T-helper 1 cell (primary cell): ENCODE measurements around the gene SUMF2.
"Not testable (repeated sequence)": the region's sequence is repeated elsewhere in the genome, so short reads cannot be mapped to it uniquely, and the experiment has no call there.

ENCODE experiments used
- DNase-seq, 5 donors: peaks; one replicate each; pipeline ENCODE4 v3.0.0-alpha.2; 2012 to 2020
- total RNA-seq, 4 donors: gene quantifications; one replicate each; lab custom pipeline; 2026; lab: John Stamatoyannopoulos, UW

The SUMF2 gene
- 79.1 to 114 (median 95.8) reads per million in 4 donors for total RNA-seq

DNA sequence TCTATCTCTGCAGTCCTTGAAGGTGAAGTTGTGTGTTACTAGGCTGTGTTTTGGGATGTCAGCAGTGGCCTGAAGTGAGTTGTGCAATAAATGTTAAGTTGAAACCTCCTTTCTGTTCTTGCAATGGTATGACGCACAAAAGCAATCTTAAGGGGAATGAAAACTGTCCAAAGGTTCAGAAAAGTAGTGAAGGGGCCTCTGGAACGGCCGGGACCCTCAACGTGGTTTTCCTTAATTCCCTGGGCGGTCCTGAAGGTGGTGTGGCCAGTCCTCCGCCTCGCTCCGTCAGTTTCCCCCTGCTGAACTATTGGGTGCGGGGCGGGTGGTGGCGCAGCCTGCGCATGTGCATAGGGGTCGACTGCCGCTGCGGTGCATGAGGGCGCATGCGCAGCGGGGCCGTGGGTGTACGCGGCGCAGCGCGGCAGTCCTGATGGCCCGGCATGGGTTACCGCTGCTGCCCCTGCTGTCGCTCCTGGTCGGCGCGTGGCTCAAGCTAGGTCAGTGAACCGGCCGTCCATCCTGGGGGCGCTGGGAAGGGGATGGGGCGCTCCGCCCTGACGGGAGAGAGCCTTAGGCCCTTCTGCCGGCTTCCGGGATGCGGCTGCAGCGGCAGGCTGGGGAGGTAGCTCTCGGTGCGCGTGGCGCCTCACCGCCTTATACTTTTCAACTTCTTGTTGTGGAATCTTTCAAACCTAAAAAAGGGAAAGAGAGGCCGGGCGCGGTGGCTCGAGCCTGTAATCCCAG is at the start of gene SUMF2:
TSS of gene SUMF2 (plus strand) at position 405 of the 744 bp plus-strand sequence. CDS start at position 431, 26 bp downstream.
- DNase-seq, result peak; percentile 86 to 91 (median 88)

DNA sequence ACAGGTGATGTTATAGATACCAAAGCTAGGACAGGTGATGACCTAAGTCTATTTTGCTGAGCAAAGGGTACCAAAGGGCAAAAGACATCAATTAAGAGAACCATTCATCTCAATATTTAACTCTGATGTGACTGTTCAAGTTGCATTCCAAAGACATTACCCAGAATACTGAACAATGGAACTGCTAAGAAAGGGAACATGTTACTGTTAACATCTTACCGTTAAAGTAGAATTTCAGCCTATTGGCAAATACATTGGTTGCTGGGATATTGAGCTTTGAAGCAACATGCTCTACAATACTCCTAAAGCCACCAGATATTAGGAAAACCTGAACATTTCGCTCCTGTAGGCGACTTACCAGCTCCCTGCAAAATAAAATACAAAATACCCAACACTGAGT is 47.1 kb upstream of the SUMF2 start:
- not testable (repeated sequence) for DNase-seq

DNA sequence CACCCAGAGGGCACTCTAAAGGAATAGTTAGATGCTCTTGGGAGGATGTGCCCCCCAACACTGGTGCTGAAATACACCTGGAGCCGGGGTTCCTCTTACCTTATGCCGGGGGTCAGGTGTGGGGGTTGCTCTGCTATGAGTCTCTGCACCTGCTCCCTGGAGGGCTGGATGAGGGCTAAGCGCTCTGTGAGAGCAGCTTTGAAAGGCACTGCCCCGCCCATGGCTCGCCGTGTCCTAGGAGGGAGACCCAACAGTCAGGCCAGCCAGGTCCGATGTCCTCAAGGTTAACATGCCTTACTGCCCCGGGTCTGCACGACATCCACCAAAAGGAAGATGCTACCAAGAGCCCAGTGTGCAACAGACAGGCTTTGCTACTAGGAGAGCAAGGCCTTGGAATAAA is 44.6 kb upstream of the SUMF2 start:
- no peak for DNase-seq

DNA sequence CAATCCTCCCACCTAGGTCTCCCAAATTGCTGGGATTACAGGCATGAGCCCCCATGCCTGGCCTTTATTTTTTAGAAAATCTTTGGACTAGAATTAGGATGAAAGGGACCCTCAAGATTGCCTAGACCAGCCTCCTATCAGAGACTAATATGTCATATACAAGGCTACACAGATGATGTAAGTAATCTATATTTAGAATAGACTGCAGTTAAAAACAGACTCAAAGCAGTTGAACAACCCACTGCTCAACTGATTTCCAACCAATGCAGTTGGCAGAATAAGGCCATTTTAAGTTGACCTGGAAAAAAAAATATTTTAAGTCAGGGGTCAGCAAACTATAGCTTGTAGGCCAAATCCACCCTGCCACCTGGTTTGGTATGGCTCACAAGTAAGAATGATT is 40.6 kb upstream of the SUMF2 start:
- DNase-seq, result no peak

DNA sequence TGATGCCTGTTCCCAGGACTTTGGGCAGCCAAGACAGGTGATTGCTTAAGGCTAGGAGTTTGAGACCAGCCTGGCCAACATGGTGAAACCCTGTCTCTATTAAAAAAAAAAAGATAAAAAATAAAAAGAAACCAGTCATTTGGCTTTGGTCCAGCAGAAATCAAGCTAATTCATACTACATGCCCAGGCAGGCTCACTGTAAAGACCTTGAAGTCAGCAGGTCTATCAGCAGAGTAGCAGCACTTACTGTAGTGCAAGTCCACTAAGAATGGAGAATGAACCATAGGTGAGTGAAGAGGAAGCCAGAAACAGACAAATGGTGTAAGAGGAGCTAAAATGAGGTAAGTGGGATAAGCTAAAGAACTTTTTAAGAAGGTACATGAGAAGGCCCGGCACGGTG is 37.5 kb upstream of the SUMF2 start:
- no peak for DNase-seq

DNA sequence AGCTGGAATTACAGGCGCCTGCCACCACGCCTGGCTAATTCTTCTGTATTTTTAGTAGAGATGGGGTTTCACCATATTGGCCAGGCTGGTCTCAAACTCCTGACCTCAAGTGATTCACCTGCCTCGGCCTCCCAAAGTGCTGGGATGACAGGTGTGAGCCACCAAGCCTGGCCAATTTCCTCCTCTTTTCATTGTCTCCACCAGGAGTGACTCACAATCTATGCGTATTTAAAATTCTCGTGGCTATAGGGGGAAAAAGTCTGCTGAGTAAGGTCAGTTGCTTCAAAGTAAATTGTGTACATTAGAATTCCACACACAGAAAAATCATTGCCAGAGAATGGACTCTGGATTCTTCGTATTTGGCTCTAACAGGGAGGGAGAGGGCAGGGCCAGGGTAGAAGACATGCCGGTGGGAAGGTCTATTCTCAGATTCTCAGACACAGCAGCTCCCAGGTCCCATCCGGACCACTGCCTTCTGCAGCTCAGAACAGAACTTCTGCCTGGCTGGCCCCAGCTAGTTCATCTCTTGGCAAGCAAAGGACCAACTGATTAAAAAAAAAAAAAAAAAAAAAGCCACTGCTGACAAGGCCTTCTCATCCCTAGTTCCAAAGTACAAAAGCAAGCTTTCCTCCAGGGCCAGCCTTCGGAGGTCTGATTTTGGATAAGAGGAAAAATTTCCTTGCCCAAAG is 35.0 kb upstream of the SUMF2 start:
- no peak for DNase-seq

DNA sequence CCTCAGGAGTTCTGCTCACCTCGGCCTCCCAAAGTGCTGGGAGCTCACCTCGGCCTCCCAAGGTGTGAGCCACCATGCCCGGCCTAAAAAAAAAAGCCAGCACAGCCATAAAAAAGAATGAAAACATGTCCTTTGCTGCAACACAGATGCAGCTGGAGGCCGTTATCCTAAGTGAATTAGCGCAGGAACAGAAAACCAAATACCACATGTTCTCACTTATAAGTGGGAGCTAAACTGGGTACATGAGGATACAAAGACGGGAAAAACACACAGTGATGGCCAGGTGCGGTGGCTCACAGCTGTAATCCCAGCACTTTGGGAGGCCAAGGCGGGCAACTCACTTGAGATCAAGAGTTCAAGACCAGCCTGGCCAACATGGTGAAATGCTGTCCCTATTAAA is 33.7 kb upstream of the SUMF2 start:
- no peak for DNase-seq

DNA sequence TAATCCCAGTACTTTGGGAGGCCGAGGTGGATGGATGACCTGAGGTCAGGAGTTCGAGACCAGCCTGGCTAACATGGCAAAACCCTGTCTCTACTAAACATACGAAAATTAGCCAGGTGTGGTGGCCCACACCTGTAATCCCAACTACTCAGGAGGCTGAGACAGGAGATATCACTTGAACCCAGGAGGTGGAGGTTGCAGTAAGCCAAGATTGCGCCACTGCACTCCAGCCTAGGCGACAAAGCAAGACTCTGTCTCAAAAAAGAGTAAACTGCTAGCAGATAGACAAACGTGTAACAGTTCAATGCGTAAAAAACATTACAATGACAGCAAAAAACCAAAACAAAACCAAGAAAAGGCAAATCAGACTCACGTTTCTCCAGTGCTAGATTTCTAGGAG is 32.5 kb upstream of the SUMF2 start:
- DNase-seq, result not testable (repeated sequence)

DNA sequence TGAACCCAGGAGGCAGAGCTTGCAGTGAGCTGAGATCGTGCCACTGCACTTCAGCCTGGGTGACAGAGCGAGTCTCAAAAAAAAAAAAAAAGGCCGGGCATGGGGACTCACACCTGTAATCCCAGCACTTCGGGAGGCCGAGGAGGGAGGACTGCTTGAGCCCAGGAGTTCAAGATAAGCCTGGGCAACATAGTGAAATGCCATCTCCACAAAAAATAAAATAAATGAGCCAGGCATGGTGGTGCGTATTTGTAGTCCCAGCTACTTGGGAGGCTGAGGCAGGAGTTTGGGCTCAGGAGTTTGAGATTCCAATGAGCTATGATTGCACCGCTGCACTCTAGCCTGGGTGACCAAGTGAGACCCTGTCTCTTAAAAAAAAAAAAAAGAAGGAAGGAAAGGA is 31.5 kb upstream of the SUMF2 start:
- not testable (repeated sequence) for DNase-seq

DNA sequence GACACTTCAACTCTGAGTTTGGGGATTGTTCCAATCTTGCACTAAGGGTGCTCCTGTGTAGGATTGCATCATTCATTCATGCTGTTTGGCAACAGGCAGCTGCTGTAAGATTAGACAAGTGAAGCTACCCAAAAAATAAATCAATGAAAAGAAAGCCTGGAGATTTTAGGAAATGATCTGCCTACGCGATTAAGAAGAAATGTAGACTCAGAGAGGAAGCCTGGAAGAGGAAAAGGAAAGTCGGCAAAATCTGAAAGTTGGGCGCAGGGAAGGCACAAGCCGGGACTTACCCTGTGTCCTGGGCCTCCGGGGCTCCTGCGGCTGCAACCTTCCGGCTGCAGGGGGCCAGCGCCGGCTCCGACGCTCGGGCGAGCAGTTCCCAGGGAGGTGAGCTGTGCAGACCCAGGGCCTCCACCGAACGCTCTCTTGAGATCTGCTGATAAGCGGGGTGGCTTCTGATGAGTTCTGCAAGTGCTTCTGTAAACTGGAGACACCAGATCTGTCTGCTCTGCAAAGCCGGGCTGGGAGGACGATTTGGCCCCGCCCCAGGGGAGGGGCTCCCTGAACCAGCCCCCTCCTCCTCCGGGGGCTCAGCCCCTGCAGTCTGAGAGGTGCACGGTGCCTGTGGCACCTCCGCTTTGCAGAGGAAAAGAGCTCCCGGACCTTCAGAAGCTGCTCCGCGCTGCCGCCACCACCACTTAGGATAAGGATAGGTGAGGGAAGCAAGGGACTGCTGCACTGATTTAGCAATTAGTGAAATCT is 30.2 kb upstream of the SUMF2 start:
- DNase-seq, result peak; percentile 32 to 82 (median 54)

DNA sequence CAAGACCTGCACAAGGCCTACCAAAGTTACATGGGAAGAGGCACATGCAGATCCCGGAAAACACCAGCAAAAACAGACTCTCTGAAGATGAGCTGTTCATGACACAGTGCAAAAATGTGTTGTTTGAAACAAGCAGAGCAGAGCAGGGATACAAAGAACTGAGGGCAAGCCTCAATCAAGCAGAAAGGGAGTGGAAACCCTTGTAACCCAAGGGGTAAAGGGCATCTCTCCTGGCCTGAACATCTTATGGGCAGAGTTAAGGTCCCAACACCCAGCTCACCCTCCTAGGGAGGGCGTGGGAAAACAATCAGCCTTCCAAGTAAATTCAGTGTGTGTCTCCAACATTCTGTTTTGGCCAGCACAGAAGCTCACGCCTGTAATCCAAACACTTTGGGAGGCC is 23.4 kb upstream of the SUMF2 start:
- no peak for DNase-seq

DNA sequence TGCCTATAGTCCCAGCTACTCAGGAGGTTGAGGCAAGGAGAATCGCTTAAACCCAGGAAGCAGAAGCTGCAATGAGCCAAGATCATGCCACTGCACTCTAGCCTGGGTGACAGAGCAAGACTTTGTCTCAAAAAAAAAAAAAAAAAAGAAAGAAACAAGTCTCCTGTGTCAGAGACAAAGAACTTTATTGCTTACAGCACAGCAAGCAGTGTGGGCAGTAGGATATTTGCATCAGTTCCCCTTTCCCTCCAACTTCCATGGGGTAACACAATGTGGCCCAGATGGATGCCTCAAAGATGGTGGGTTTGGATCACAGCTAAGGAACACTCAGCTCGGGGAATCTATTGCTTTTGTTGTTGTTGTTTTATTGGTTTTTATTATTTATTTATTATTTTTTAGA is 18.3 kb upstream of the SUMF2 start:
- not testable (repeated sequence) for DNase-seq

DNA sequence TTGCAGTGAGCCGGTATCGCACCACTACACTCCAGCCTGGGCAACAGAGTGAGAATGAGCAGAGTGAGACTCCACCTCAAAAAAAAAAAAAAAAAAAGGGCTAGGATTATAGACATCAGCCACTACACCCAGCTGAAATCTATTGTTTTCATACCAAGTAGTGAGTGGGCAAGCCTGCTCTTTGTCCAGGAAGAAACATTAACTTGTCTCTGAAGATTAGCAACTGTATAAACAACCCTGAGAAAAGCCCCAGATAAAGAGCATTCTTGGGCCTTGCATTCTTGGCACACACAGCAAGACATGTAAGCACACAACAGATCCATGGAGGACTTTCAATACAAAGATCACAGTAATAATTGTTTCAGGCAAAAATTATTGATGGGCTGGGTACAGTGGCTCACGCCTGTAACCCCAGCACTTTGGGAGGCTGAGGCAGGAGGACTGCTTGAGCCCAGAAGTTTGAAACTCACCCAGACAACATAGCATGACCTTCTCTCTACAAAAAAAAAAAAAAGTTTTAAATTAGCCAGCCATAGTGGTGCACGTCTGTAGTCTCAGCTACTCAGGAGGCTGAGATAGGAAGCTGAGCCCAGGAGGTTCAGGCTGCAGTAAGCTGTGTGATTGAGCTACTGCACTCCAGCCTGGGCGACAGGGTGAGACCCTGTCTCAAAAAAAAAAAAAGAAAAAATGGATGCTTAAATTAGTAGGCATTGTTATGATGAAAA is 17.2 kb upstream of the SUMF2 start:
- DNase-seq, result no peak

DNA sequence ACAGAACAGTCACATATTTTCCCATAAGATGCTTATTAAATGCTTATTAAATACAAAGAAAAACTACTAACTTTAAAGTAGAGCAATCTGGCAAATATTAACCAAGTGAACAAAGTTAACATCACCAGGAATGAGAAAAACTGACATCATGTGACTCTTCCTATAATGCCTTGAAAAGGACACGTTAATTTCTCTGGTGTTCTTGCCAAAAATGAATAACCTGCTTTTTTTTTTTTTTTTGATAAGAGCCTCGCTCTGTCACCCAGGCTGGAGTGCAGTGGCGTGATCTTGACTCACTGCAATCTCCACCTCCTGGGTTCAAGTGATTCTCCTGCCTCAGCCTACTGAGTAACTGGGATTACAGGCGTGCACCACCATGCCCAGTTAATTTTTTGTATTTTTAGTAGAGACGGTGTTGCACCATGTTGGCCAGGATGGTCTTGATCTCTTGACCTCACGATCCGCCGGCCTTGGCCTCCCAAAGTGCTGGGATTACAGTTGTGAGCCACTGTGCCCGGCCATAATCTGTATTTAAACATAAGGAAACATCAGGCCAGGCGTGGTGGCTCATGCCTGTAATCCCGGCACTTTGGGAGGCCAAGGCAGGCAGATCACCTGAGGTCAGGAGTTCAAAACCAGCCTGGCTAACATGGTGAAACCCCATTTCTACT is 16.5 kb upstream of the SUMF2 start:
- DNase-seq, result not testable (repeated sequence)

DNA sequence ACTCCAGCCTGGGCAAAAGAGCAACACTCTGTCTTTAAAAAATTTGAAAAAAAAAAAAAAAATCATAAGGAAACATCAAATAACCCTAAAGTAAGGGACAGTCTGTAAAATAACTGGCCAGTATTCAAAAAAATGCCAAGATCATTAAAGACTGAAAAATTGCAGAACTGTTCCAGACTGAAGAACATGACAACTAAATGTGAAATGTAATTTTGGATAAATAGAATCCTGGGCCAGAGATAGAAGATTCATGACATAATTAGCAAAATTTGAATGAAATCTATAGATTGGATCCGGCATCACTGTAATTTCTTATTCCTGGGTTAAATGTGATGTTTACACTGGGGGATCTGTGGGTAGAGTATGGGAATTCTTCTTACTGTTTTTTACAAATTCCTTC is 15.8 kb upstream of the SUMF2 start:
- DNase-seq, result no peak

DNA sequence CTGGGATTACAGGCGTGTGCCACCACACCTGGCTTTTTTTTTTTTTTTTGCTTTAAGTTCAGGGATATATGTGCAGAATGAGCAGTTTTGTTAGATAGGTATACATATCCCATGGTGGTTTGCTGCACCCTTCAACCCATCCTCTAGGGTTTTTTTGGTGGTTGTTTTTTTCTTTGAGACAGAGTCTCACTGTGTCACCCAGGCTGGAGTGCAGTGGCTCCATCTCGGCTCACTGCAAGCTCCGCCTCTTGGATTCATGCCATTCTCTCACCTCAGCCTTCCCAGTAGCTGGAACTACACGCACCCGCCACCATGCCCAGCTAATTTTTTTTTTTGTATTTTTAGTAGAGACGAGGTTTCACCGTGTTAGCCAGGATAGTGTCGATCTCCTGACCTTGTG is 15.3 kb upstream of the SUMF2 start:
- not testable (repeated sequence) for DNase-seq

DNA sequence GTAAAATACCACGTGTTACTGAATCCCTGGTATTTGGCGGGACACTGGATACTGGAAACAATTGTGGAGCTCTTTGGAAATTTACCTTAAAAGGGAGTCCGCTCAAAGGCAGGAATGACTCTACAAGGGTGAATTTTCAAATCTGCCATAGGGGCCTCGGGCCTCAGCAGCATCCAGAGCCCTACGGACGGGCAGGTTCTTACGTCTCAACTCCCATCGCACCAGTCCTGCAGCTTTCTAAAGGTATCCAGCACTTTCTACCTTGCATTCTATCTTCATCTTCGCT is 13.1 kb upstream of the SUMF2 start:
- DNase-seq, result no peak

DNA sequence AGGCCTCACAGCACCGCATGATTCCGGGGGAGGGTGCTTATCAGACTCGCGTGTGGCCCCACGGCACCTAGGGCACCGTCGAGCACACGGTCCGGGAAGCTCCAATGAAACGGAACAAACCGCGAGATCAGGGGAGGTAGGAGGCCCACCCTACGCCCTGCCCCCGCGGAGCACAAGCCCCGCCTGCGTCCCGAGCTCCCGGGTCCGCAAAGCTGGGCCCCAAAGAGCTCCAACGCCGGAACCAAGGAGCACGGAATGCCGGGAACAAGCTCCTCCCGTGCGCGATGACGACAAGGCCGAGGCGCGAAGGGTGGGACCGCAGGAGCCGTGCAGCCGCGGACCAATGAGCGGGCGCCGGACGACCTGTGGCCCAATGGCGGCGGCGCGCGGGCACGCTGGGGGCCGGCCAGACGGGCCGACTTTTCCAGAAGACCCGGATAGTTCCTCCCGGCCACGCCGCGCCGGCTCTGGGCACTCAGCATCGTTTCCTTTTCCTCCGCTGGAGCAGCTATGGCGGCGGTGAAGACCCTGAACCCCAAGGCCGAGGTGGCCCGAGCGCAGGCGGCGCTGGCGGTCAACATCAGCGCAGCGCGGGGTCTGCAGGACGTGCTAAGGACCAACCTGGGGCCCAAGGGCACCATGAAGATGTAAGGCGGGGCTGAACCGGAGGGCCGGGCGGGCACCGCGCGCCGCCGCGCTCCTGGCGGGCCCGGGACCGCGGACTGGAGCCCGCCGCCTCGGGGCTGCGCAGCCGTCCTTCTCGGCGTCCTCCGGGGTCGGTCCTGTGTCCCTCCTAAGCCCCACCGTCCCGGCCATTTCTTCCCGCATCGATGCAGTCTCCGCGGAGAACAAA is 12.5 kb upstream of the SUMF2 start, which contains the start of the genes CCT6A and PSPH:
TSS of gene CCT6A (plus strand) at position 427 of the 853 bp plus-strand sequence. CDS start at position 511, 84 bp downstream.
TSS of gene PSPH (minus strand) at position 106 of the 853 bp plus-strand sequence. CDS start 30,232 bp downstream, outside the sequence.
- DNase-seq, result peak; percentile 82 to 90 (median 85)

DNA sequence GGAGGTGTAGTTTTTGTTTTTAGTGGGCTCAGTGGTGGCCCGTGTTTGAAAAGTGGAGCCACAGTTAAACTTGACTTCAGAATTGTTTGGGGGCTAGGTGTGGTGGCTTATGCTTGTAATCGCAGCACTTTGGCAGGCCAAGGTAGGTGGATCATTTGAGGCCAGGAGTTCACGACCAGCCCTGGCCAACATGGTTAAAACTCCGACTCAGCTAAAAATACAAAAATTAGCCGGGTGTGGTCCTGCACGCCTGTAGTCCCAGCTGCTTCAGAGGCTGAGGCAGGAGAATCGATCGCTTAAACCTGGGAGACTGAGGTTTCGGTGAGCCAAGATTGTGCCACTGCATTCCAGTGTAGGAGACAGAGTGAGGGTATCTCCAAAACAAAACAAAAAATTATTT is 10.7 kb upstream of the SUMF2 start:
- DNase-seq, result no peak

DNA sequence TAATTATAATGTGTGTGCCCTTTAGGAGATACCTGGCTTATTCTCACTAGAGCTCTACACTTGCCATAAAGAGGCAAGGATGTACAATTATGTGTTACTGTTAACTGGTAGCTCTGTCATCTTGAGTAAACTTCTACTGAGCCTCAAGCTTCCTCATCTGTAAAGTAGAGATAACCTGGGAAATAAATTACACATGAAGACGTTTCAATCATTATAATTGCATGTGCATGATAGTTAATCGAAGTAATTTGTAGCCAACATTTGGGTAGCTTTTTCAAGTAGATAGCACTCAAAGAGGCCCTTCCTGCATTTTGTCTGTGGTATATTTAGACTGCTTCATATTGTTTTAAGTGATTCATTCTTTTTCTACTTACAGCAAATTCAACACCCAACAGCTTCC is 10.1 kb upstream of the SUMF2 start:
- DNase-seq, result no peak

DNA sequence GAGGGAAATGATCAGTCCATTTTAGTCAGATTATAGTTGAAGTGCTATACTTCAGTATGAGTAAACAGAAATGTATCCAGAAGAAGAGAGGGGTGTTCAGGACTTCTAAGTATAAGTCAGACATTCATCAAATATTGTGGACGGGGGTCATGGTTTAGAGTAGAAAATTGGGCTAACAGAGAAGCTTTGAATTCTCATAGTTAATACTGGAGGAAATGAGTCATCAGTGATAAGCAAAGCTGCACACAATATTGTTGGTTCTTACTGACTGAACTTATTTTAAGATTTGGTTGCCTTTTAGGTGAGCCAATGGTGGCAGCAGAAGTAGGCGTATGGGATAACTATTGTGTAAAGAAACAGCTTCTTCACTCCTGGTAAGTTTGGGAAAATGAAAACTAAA is 1.7 kb upstream of the SUMF2 start:
- DNase-seq, result no peak
